UCSD-AML1 (cell line): ENCODE results near the gene SYDE1.
"Not testable (repeated sequence)": the region's sequence is repeated elsewhere in the genome, so short reads cannot be mapped to it uniquely, and the experiment has no call there.

Experiments
- DNase-seq: peaks from one replicate; lab custom pipeline; 2025; ENCODE audit not compliant: unreplicated experiment; lab: John Stamatoyannopoulos, UW

The SYDE1 gene, protein sequence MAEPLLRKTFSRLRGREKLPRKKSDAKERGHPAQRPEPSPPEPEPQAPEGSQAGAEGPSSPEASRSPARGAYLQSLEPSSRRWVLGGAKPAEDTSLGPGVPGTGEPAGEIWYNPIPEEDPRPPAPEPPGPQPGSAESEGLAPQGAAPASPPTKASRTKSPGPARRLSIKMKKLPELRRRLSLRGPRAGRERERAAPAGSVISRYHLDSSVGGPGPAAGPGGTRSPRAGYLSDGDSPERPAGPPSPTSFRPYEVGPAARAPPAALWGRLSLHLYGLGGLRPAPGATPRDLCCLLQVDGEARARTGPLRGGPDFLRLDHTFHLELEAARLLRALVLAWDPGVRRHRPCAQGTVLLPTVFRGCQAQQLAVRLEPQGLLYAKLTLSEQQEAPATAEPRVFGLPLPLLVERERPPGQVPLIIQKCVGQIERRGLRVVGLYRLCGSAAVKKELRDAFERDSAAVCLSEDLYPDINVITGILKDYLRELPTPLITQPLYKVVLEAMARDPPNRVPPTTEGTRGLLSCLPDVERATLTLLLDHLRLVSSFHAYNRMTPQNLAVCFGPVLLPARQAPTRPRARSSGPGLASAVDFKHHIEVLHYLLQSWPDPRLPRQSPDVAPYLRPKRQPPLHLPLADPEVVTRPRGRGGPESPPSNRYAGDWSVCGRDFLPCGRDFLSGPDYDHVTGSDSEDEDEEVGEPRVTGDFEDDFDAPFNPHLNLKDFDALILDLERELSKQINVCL

GRCh38 chr19:15107061-15108010 lies at the start of gene SYDE1:
TSS of gene SYDE1 (plus strand) at chr19:15107401. CDS start at chr19:15107434, 33 bp downstream.
- DNase-seq = no peak

- DNase-seq = no peak
Observed at GRCh38 chr19:15062036-15062435, 45.2 kb upstream of the SYDE1 start.

- not testable (repeated sequence) for DNase-seq
Observed at GRCh38 chr19:15070386-15070785, 36.8 kb upstream of the SYDE1 start.

GRCh38 chr19:15072930-15073647 lies 34.1 kb upstream of the SYDE1 start:
- DNase-seq = no peak

DNA sequence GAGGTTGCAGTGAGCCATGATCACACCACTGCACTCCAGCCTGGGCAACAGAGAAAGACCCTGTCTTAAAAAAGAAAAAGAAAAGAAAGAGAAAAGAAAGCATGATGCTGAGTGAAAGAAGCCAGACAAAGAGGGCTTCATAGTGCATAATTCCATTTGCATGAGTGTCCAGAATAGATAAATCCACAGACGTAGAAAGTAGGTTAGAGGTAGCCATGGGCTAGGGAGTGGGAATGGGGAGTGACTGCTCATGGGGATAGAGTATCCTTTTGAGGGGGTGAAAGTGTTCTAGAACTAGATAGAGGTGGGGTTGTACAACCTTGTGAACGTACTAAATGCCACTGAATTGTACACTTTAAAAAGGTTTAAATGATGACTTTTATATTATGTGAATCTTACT lies 32.8 kb upstream of the SYDE1 start:
- DNase-seq = no peak

DNA sequence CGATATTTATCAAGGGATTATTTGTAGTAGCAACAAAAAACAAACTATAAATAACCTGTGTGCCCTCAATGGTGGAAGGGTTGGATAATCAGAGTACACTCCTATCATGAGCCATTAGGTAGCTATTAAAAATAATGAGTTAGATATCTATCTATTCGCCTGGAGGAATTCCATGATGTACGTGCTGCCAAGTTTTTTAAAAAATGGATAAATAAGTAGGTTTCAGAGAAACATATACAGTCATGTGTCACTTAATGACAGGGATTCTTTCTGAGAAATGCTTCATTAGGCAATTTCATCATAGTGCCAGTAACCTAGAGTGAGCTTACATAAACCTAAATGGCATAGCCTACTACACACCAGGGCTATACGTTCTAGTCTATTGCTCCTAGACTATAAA lies 31.4 kb upstream of the SYDE1 start:
- no peak for DNase-seq

DNA sequence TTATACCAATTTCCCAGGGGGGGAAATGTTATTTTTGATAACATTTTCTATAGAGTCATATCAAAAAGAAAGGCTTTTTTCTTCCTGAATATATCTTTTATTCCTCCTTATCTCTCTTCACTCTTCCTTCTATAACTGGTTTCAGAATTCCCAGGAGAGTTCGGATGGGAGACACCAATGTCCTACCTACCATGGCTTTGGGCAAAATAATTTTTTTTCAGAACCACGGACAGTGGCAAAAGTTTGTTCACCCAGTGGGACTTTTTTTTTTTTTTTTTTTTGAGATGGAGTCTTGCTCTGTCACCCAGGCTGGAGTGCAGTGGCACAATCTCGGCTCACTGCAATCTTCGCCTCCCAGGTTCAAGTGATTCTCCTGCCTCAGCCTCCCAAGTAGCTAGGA lies 27.2 kb upstream of the SYDE1 start:
- not testable (repeated sequence) for DNase-seq

DNA sequence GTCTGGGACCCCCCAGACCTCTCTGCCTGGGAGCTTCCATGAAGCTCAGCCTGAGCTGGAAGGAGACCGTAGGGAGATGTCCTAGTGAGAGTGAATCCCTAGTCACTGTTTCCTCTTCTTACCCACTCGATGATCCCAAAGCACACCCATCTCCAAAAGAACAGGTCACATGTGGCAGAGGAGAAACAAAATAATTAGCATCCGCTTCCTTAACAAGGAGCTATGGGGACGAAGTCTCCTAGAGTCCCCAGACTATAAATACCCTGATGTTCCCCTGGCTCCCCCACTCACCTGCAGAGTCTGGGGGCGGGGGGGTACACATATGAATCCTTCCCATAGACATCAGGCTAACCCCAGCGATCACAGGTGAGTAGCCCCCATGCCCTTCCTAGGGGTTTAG lies 25.3 kb upstream of the SYDE1 start, which contains the start of gene OR1I1:
Gene OR1I1, plus strand, starts transcription at position 301 of the 400 bp plus-strand sequence. CDS start 4,855 bp downstream, outside the sequence.
- no peak for DNase-seq

DNA sequence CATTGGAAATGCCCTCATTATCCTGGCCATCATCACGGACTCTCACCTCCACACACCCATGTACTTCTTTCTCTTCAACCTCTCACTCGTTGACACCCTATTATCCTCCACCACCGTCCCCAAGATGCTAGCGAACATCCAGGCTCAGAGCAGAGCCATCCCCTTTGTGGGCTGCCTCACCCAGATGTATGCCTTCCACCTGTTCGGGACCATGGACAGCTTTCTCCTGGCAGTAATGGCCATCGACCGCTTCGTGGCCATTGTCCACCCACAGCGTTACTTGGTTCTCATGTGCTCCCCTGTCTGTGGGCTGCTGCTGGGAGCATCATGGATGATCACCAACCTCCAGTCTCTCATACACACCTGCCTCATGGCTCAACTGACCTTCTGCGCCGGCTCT lies 20.0 kb upstream of the SYDE1 start:
- no peak for DNase-seq

DNA sequence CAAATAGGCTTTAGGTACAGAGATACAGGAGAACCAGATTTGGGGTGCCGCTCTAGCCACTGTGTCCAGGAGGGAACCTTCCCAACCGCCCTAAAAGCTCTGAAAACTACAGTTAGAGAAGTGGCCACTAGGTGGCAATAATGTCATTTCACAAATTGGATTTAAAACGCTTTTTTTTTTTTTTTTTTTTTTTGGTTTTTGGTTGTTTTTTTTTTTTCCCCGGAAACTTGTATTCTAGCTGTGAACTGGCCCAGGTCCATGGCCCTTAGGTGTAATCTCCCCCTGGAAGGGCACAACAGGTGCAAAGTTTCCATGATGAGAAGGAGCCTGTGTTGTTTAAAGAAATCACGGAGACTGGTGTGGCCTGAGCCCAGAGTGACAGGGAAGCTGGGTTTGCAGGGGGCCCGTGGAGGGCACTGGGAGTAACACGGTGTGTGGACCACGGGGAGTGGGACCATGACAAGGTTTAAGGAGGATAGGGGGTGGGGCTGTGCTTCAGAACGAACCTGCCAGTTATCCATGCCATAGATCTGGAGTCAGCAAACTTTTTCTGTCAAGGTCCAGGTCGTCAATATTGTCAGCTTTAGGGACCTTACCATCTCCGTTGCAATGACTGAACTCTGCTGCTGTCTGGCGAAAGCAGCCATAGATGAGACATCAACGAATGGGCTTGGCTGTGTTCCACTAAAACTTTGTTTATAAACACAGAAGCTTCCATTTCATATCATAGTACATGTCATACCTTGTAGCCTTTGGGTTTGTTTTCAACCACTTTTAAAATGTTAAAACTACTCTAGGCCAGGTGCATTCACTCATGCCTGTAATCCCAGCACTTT lies 15.1 kb upstream of the SYDE1 start:
- no peak for DNase-seq

DNA sequence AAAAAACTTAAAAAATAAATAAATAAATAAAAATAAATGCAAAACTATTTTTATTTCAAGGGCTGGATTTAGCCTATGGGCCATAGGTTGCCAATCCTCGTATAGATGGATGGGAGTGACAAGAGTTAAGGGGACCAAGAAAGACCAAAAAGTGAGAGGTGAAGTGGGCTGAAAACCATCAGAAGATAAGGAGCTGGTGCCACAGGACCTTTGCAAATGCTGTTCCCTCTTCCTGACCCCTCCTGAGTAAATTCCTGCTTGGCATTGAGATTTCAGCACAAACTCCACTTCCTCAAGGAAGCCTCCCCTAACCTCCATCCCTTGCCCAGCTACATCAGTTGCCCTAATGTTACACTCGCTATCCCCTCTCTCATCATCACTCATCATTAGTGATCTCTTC lies 14.2 kb upstream of the SYDE1 start:
- no peak for DNase-seq

- no peak for DNase-seq
Observed at GRCh38 chr19:15096223-15096622, 11.0 kb upstream of the SYDE1 start.

GRCh38 chr19:15097980-15098379 lies 9.2 kb upstream of the SYDE1 start:
- not testable (repeated sequence) for DNase-seq

DNA sequence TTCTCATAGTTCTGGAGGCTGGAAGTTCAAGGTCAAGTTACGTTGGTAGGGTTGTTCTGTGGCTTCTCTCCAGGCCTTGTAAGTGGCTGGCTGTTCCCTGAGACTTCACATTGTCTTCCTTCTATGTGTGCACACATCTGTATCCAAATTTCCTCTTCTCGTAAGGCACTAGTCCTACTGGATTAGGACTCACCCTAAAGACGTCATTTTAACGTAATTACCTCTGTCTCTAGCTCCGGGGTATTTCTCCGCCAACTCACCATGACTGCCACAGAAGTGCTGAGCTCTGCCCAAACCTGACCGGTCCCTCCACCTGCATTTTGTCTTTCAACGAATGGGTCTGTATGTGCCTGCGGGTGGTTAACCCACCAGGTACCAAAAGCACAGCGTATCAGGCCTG lies 8.7 kb upstream of the SYDE1 start:
- no peak for DNase-seq

GRCh38 chr19:15099017-15099582 lies 8.1 kb upstream of the SYDE1 start:
- no peak for DNase-seq

DNA sequence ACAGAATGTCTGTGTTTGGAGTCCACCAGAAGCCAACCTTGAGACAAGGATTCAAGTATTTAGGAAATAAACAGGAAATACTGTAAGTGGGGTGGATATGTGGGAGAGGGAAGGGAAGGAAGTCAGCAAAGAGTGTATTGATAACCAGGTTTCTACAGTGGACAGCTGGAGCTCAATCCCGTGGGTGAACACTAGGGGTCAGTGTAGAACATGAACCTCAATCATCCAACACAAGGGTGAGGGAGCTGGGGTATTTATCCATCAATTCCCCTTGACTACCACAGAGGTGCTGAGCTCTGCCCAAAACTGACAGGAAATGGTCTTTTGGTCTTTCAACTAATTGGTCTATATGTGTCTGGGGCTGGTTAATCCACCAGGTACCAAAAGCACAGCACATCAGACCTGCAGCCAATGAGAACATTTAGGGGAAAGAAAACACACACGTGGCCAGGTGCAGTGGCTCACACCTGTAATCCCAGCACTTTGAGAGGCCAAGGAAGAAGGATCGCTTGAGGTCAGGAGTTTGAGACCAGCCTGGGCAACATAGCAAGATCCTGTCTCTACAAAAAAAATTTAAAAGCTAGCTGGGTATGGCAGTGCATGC lies 5.6 kb upstream of the SYDE1 start:
- DNase-seq = peak; percentile 63

DNA sequence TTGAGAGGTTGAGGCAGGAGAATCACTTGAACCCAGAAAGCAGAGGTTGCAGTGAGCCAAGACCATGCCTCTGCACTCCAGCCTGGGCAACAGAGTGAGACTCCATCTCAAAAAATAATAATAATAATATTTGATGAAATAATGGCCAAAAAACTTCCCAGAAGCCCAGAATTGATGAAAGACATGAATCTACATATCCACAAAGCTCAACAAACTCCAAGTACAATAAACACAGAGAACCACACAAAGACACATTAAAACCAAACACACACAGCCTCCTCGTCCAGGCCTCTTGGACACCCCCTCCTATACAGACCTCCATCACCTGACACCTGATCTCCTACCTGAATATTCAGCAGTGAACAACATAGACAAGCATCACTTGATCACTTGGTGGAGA lies 3.2 kb upstream of the SYDE1 start:
- no peak for DNase-seq

DNA sequence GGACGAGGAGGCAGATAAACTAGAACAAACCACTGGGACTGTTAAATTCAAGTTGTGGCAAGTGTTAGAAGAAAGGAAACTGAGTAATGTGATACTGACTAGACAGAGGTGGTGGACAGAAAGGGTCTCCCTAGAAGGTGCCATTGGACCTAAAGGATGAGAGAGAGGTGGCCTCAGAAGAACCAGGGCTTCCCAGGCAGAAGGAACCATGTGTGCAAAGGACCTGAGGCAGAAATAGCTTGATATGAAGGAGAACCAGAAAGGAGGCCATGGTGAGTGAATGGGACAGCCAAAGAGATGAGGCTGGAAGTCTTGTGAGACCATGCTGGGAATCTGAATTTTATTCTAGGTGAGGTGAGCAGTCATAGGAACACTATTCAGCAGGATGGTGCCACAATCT lies 2.8 kb upstream of the SYDE1 start:
- no peak for DNase-seq

DNA sequence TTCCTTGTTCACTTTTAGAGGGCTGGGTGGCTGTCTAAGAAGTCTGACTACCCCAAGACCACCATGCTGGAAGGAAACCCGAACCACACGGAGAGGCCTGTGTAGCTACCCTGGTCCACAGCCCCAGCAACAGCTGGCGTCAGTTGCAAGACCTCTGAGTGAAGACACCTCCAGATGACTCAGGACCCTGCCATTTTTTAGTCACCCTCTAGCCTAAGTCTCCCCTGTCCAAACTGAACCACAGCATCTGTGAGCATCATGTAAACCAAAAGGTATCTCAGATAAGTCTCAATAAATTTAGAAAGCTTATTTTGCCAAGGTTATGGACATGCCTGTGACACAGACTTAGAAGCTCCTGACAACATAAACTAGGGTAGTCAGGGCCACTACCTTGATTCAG lies 2.2 kb upstream of the SYDE1 start:
- no peak for DNase-seq
